Gastroesophageal sphincter (tissue), 3 donors: ENCODE results near the gene ATAD3A.

Source experiments
- EP300 ChIP-seq: sonication (generic); formaldehyde crosslinking; IDR thresholded peaks from one replicate; pipeline ENCODE4 v1.6.1; 2017; ENCODE audit warnings: antibody characterized with exemption, mild to moderate bottlenecking
- POLR2A ChIP-seq, 2 donors: fragments of 450-650 bp; IDR thresholded peaks; one replicate each; pipeline ENCODE4 v1.6.1; 2017; ENCODE audit warnings: antibody characterized with exemption in 2 of 2, mild to moderate bottlenecking in 2 of 2, moderate library complexity in 1 of 2
- POLR2AphosphoS5 ChIP-seq: sonication (generic); formaldehyde crosslinking; IDR thresholded peaks from one replicate; pipeline ENCODE4 v1.6.1; 2017; ENCODE audit warnings: antibody characterized with exemption
- TF ChIP-seq, protein P1 (sequence below), 4 experiments: fragments of 200-600 bp in 2 of 4; fragments of 450-650 bp in 2 of 4; sonication (generic) in 1 of 4; IDR thresholded peaks; one replicate each; pipeline ENCODE4 v1.5.1; 2017 to 2019; ENCODE audit warnings: antibody characterized with exemption in 4 of 4, mild to moderate bottlenecking in 2 of 4, moderate library complexity in 2 of 4

DNA sequence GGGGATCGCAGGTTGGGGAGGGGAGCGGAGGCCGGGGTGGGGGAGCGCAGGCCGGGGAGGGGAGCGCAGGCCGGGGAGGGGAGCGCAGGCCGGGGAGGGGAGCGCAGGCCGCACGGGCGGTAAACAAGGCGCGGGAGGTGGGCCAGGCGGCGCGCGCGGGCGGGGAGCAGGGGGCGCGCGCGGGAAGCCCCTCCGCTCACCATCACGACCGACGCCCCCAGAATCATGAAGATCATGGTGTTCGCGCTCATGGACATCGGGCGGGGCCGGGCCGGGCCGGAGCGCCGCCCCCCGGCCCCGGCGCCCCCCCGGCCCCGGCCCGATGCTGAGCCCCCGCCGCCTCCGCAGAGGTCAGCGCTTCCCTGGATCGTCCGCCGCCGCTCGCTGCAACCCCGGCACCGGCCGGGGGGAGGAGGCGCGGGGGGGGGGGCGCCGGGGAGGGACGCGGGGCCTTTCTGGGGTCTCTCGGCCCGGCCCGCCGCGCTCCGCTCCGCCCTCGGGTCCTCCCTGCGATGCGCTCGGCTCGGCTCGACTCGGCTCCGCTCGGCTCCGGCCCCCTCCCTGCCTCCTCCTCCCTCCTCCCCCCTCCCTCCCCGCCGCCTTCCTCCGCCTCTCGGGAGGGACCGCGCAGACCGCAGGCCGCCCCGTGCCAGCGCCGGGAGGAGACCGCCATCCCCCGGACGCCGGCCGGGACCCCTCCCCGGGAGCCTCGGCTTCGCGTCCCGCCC, 28.3 kb downstream of the ATAD3A start, which contains the start of gene TMEM240:
- TF ChIP-seq, protein P1, sequence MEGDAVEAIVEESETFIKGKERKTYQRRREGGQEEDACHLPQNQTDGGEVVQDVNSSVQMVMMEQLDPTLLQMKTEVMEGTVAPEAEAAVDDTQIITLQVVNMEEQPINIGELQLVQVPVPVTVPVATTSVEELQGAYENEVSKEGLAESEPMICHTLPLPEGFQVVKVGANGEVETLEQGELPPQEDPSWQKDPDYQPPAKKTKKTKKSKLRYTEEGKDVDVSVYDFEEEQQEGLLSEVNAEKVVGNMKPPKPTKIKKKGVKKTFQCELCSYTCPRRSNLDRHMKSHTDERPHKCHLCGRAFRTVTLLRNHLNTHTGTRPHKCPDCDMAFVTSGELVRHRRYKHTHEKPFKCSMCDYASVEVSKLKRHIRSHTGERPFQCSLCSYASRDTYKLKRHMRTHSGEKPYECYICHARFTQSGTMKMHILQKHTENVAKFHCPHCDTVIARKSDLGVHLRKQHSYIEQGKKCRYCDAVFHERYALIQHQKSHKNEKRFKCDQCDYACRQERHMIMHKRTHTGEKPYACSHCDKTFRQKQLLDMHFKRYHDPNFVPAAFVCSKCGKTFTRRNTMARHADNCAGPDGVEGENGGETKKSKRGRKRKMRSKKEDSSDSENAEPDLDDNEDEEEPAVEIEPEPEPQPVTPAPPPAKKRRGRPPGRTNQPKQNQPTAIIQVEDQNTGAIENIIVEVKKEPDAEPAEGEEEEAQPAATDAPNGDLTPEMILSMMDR (IDR thresholded peaks at IDR 0.05) = no peak
- TF ChIP-seq POLR2AphosphoS5 = no peak
- TF ChIP-seq POLR2A (IDR thresholded peaks at IDR 0.05) = no peak
- TF ChIP-seq EP300 = no peak
